Mesenchymal stem cell (in vitro differentiated cells and primary cell): ENCODE results near the gene RANBP10.

Experiments
- DNase-seq: peaks from one replicate; pipeline ENCODE4 v3.0.0-alpha.2; 2013
- H2AFZ ChIP-seq: one replicate; pipeline ENCODE4 v1.6.1; 2013; ENCODE audit warnings: low read depth, mild to moderate bottlenecking, control low read depth, inconsistent platforms, low read length, moderate library complexity
- H2AK5ac ChIP-seq: 2 replicates; pipeline ENCODE4 v1.6.1; 2013; ENCODE audit warnings: low read length, moderate library complexity, mild to moderate bottlenecking, inconsistent platforms; ENCODE audit not compliant: severe bottlenecking
- H2BK120ac ChIP-seq: one replicate; pipeline ENCODE4 v1.6.1; 2013; ENCODE audit warnings: low read depth, mild to moderate bottlenecking, inconsistent platforms, low read length, moderate library complexity
- H2BK12ac ChIP-seq, 2 experiments: one replicate each; pipeline ENCODE4 v1.6.1; 2013; ENCODE audit warnings: inconsistent platforms in 2 of 2, low read length in 2 of 2, mild to moderate bottlenecking in 2 of 2, moderate library complexity in 2 of 2, control low read depth in 1 of 2
- H2BK15ac ChIP-seq: one replicate; pipeline ENCODE4 v1.6.1; 2013; ENCODE audit warnings: mild to moderate bottlenecking, low read depth, inconsistent platforms; ENCODE audit not compliant: poor library complexity, severe bottlenecking
- H2BK5ac ChIP-seq: 2 replicates; pipeline ENCODE4 v1.6.1; 2013; ENCODE audit warnings: low read depth, mild to moderate bottlenecking, low read length, control low read depth, inconsistent platforms; ENCODE audit not compliant: poor library complexity, severe bottlenecking
- H3K14ac ChIP-seq, 2 experiments: one replicate each; pipeline ENCODE4 v1.6.1; 2013; ENCODE audit warnings: inconsistent platforms in 2 of 2, low read length in 2 of 2, control low read depth in 1 of 2, mild to moderate bottlenecking in 1 of 2, moderate library complexity in 1 of 2
- H3K18ac ChIP-seq, 2 experiments: one replicate each; pipeline ENCODE4 v1.6.1; 2013; ENCODE audit warnings: inconsistent platforms in 2 of 2, low read length in 2 of 2, control low read depth in 1 of 2, low read depth in 1 of 2, mild to moderate bottlenecking in 1 of 2
- H3K23ac ChIP-seq, 2 experiments: one replicate each; pipeline ENCODE4 v1.6.1; 2013; ENCODE audit warnings: inconsistent platforms in 2 of 2, low read length in 2 of 2, mild to moderate bottlenecking in 2 of 2, moderate library complexity in 2 of 2, control low read depth in 1 of 2
- H3K27ac ChIP-seq: 2 replicates; pipeline ENCODE4 v1.5.1; 2013; ENCODE audit warnings: mild to moderate bottlenecking, moderate library complexity, low read length, control low read depth, inconsistent platforms; ENCODE audit not compliant: poor library complexity, severe bottlenecking
- H3K27me3 ChIP-seq, 2 experiments: 2 replicates each; pipeline versions ENCODE4 v1.6.1 to v1.7.0; 2013; ENCODE audit warnings: low read length in 2 of 2, mild to moderate bottlenecking in 2 of 2, moderate library complexity in 2 of 2, control low read depth in 1 of 2, inconsistent platforms in 1 of 2; ENCODE audit not compliant: control insufficient read depth in 1 of 2, insufficient read depth in 1 of 2
- H3K36me3 ChIP-seq, 2 experiments: 2 replicates each; pipeline versions ENCODE4 v1.6.1 to v1.7.0; 2013; ENCODE audit warnings: low read length in 2 of 2, control low read depth in 1 of 2, inconsistent platforms in 1 of 2, low read depth in 1 of 2, mild to moderate bottlenecking in 1 of 2; ENCODE audit not compliant: insufficient read depth in 2 of 2, control insufficient read depth in 1 of 2
- H3K4ac ChIP-seq, 2 experiments: one replicate each; pipeline ENCODE4 v1.6.1; 2013; ENCODE audit warnings: inconsistent platforms in 2 of 2, low read length in 2 of 2, mild to moderate bottlenecking in 2 of 2, moderate library complexity in 2 of 2, control low read depth in 1 of 2, low read depth in 1 of 2
- H3K4me1 ChIP-seq: 2 replicates; pipeline ENCODE4 v1.6.1; 2013; ENCODE audit warnings: low read depth, low read length, control low read depth; ENCODE audit not compliant: control insufficient read depth, insufficient read depth
- H3K4me2 ChIP-seq: 2 replicates; pipeline ENCODE4 v1.6.1; 2013; ENCODE audit warnings: low read length, mild to moderate bottlenecking, inconsistent platforms; ENCODE audit not compliant: poor library complexity, severe bottlenecking
- H3K4me3 ChIP-seq, 2 experiments: 2 replicates each; pipeline versions ENCODE4 v1.5.1 to v1.7.0; 2013; ENCODE audit warnings: low read length in 2 of 2, mild to moderate bottlenecking in 2 of 2, control low read depth in 1 of 2, low read depth in 1 of 2; ENCODE audit not compliant: insufficient read depth in 1 of 2
- H3K79me1 ChIP-seq: replicated peaks from 2 replicates; pipeline ENCODE4 v1.6.1; 2013; ENCODE audit warnings: mild to moderate bottlenecking, control low read depth, low read length, inconsistent platforms; ENCODE audit not compliant: poor library complexity, severe bottlenecking
- H3K9ac ChIP-seq: 2 replicates; pipeline ENCODE4 v1.7.0; 2013; ENCODE audit warnings: mild to moderate bottlenecking, low read length, moderate library complexity
- H3K9me3 ChIP-seq: 2 replicates; pipeline ENCODE4 v1.7.0; 2013; ENCODE audit warnings: mild to moderate bottlenecking, low read length; ENCODE audit not compliant: control insufficient read depth
- H4K8ac ChIP-seq: one replicate; pipeline ENCODE4 v1.6.1; 2013; ENCODE audit warnings: inconsistent platforms, mild to moderate bottlenecking, low read length, moderate library complexity
- H4K91ac ChIP-seq: one replicate; pipeline ENCODE4 v1.6.1; 2013; ENCODE audit warnings: mild to moderate bottlenecking, low read length, inconsistent platforms
- WGBS: methylation state at CpG from one replicate; pipeline ENCODE4 v1.1.7; 2013; ENCODE audit warnings: mixed read lengths; 5-methylcytosine and 5-hydroxymethylcytosine counted together

The RANBP10 gene

GRCh38 chr16:67767953-67768352 is 38.4 kb downstream of the RANBP10 start:
- Histone ChIP-seq H2BK12ac (no peak overlapping the region), H3K9me3 (no peaks in the 10 kb centered on the region), H3K36me3 (peaks cover 11 to 15% of the 10 kb centered on the region in 2 experiments), H3K4me2 (no peak overlapping the region), H2BK120ac (no peak overlapping the region), H2BK15ac (no peak overlapping the region), H3K4me3 (no peak overlapping the region), H3K23ac (no peak overlapping the region), H2AFZ (no peak overlapping the region), H3K14ac (no peak overlapping the region), H2BK5ac (no peak overlapping the region), H4K91ac (no peak overlapping the region), H3K9ac (no peak overlapping the region), H4K8ac (no peak overlapping the region), H3K27ac (no peak overlapping the region), H3K18ac (peak overlapping the region in 1 of 2 experiments; percentile 2), H3K4me1 (no peaks in the 10 kb centered on the region), H2AK5ac (no peak overlapping the region), H3K4ac (no peak overlapping the region), H3K79me1 (peaks cover 40% of the 10 kb centered on the region), H3K27me3 (no peaks in the 10 kb centered on the region)
- WGBS = 56% methylated on average over 7 of the region's 7 CpGs
- DNase-seq = peak; percentile 73

GRCh38 chr16:67766291-67766690 is 40.1 kb downstream of the RANBP10 start:
- Histone ChIP-seq H3K18ac (no peak overlapping the region), H3K27me3 (no peaks in the 10 kb centered on the region), H4K91ac (no peak overlapping the region), H2BK15ac (no peak overlapping the region), H2BK12ac (no peak overlapping the region), H3K36me3 (peaks cover 16% of the 10 kb centered on the region in 2 experiments), H3K4me1 (no peaks in the 10 kb centered on the region), H2AFZ (no peak overlapping the region), H4K8ac (no peak overlapping the region), H3K27ac (no peak overlapping the region), H2BK120ac (no peak overlapping the region), H3K79me1 (peaks cover 36% of the 10 kb centered on the region), H3K9me3 (no peaks in the 10 kb centered on the region), H3K4me3 (no peak overlapping the region), H3K23ac (no peak overlapping the region), H2BK5ac (no peak overlapping the region), H3K4ac (no peak overlapping the region), H2AK5ac (no peak overlapping the region), H3K9ac (no peak overlapping the region), H3K14ac (no peak overlapping the region), H3K4me2 (no peak overlapping the region)
- WGBS = 100% methylated on average over 4 of the region's 4 CpGs
- no peak for DNase-seq

GRCh38 chr16:67764158-67764667 is 42.1 kb downstream of the RANBP10 start:
- Histone ChIP-seq H3K18ac (no peak overlapping the region), H4K91ac (no peak overlapping the region), H3K4me2 (no peak overlapping the region), H2BK12ac (no peak overlapping the region), H3K79me1 (peaks cover 40% of the 10 kb centered on the region), H3K14ac (no peak overlapping the region), H2BK15ac (no peak overlapping the region), H3K9me3 (no peaks in the 10 kb centered on the region), H2BK120ac (no peak overlapping the region), H3K4me1 (no peaks in the 10 kb centered on the region), H3K27me3 (no peaks in the 10 kb centered on the region), H3K4me3 (no peak overlapping the region), H3K23ac (no peak overlapping the region), H3K4ac (no peak overlapping the region), H3K27ac (no peak overlapping the region), H4K8ac (no peak overlapping the region), H2BK5ac (no peak overlapping the region), H2AFZ (no peak overlapping the region), H3K9ac (no peak overlapping the region), H2AK5ac (no peak overlapping the region), H3K36me3 (peaks cover 10 to 16% of the 10 kb centered on the region in 2 experiments)
- no peak for DNase-seq
- WGBS = 91% methylated on average over 6 of the region's 7 CpGs

- no peak overlapping the region for H2AK5ac ChIP-seq
- H3K79me1 ChIP-seq = peaks cover 48% of the 10 kb centered on the region
- peaks cover 11 to 26% of the 10 kb centered on the region in 2 experiments for H3K36me3 ChIP-seq
- no peak overlapping the region for H4K8ac ChIP-seq
- no peak overlapping the region for H3K4ac ChIP-seq
- H3K27me3 ChIP-seq = no peaks in the 10 kb centered on the region
- no peak overlapping the region for H3K23ac ChIP-seq
- H2AFZ ChIP-seq = no peak overlapping the region
- no peak overlapping the region for H4K91ac ChIP-seq
- no peak overlapping the region for H2BK15ac ChIP-seq
- H3K18ac ChIP-seq = no peak overlapping the region
- no peak for DNase-seq
- no peak overlapping the region for H2BK12ac ChIP-seq
- no peak overlapping the region for H3K27ac ChIP-seq
- no peaks in the 10 kb centered on the region for H3K9me3 ChIP-seq
- no peak overlapping the region for H2BK120ac ChIP-seq
- H3K4me3 ChIP-seq = no peak overlapping the region
- H3K14ac ChIP-seq = no peak overlapping the region
- no peak overlapping the region for H2BK5ac ChIP-seq
- H3K9ac ChIP-seq = no peak overlapping the region
- 97% methylated on average over 5 of the region's 5 CpGs for WGBS
- no peak overlapping the region for H3K4me2 ChIP-seq
- no peaks in the 10 kb centered on the region for H3K4me1 ChIP-seq
Measured at GRCh38 chr16:67763066-67763465, 43.3 kb downstream of the RANBP10 start.
